Measurements from ENCODE around the gene EFHC2.
"Not testable (repeated sequence)": the region's sequence is repeated elsewhere in the genome, so short reads cannot be mapped to it uniquely, and the experiment has no call there.

The EFHC2 gene

GRCh38 chrX:44264936-44265335 lies 78.5 kb downstream of the EFHC2 start:
- no peaks in the 10 kb centered on the region for H3K27me3 ChIP-seq (ENCODE audit: control insufficient read depth in 3 of 3, insufficient read depth in 3 of 3, low read depth in 1 of 3, low read length in 3 of 3)
- no peaks in the 10 kb centered on the region for H3K79me1 ChIP-seq (ENCODE audit: low read depth, low read length)
- no peak overlapping the region for H2AK5ac ChIP-seq (ENCODE audit: low read depth, low read length)
- H2BK12ac ChIP-seq (ENCODE audit: low read length), result no peak overlapping the region
- H2BK5ac ChIP-seq (ENCODE audit: low read length), result no peak overlapping the region
- no peak overlapping the region for H4K91ac ChIP-seq (ENCODE audit: low read depth, low read length, poor library complexity)
- no peak overlapping the region for H3K4ac ChIP-seq (ENCODE audit: low read length)
- H2BK120ac ChIP-seq (ENCODE audit: low read depth, low read length), result no peak overlapping the region
- no peak overlapping the region for H3K4me2 ChIP-seq (ENCODE audit: insufficient read depth, low read length, poor library complexity, severe bottlenecking)
- no peak overlapping the region for H3K27ac ChIP-seq (replicated peaks; ENCODE audit: low read length)
- H3K9ac ChIP-seq (ENCODE audit: low read depth, low read length, poor library complexity), result no peak overlapping the region
- no peak overlapping the region for H3K23ac ChIP-seq (ENCODE audit: low read depth, low read length, poor library complexity)
- H2BK15ac ChIP-seq (ENCODE audit: low read length), result no peak overlapping the region
- H2AFZ ChIP-seq (ENCODE audit: low read length), result no peak overlapping the region
- no peak overlapping the region for H4K8ac ChIP-seq (ENCODE audit: low read depth, low read length)
- DNase-seq (ENCODE audit: low spot score), result no peak
- H3K4me1 ChIP-seq (ENCODE audit: control insufficient read depth in 2 of 2, insufficient read depth in 1 of 2, low read depth in 1 of 2, low read length in 2 of 2), result no peaks in the 10 kb centered on the region
- no peak overlapping the region for H3K4me3 ChIP-seq (ENCODE audit: low read length in 2 of 2)
- no peak overlapping the region for H3K14ac ChIP-seq (ENCODE audit: low read length)
- no peaks in the 10 kb centered on the region for H3K9me3 ChIP-seq (replicated peaks in 1 of 2; ENCODE audit: control insufficient read depth in 2 of 2, insufficient read depth in 1 of 2, low read depth in 1 of 2, low read length in 2 of 2)
- no peak overlapping the region for H3K18ac ChIP-seq (ENCODE audit: low read length)
- no peaks in the 10 kb centered on the region for H3K36me3 ChIP-seq (replicated peaks in 1 of 2; ENCODE audit: control insufficient read depth in 2 of 2, insufficient read depth in 2 of 2, low read length in 2 of 2)

GRCh38 chrX:44261286-44261685 lies 82.2 kb downstream of the EFHC2 start:
- no peak overlapping the region for H3K18ac ChIP-seq (ENCODE audit: low read length)
- H2BK120ac ChIP-seq (ENCODE audit: low read depth, low read length), result no peak overlapping the region
- H4K8ac ChIP-seq (ENCODE audit: low read depth, low read length), result no peak overlapping the region
- no peak overlapping the region for H3K9ac ChIP-seq (ENCODE audit: low read depth, low read length, poor library complexity)
- H2BK12ac ChIP-seq (ENCODE audit: low read length), result no peak overlapping the region
- no peak overlapping the region for H2BK15ac ChIP-seq (ENCODE audit: low read length)
- no peaks in the 10 kb centered on the region for H3K9me3 ChIP-seq (replicated peaks in 1 of 2; ENCODE audit: control insufficient read depth in 2 of 2, insufficient read depth in 1 of 2, low read depth in 1 of 2, low read length in 2 of 2)
- H3K23ac ChIP-seq (ENCODE audit: low read depth, low read length, poor library complexity), result no peak overlapping the region
- no peak overlapping the region for H3K4me2 ChIP-seq (ENCODE audit: insufficient read depth, low read length, poor library complexity, severe bottlenecking)
- no peaks in the 10 kb centered on the region for H3K4me1 ChIP-seq (ENCODE audit: control insufficient read depth in 2 of 2, insufficient read depth in 1 of 2, low read depth in 1 of 2, low read length in 2 of 2)
- WGBS, 2 donors (ENCODE audit: extremely low coverage in 2 of 2, insufficient read length in 2 of 2, insufficient replicate concordance in 1 of 2), result no CpG with 5 or more reads among the region's 5 CpGs
- no peaks in the 10 kb centered on the region for H3K79me1 ChIP-seq (ENCODE audit: low read depth, low read length)
- no peaks in the 10 kb centered on the region for H3K27me3 ChIP-seq (ENCODE audit: control insufficient read depth in 3 of 3, insufficient read depth in 3 of 3, low read depth in 1 of 3, low read length in 3 of 3)
- no peak overlapping the region for H3K4ac ChIP-seq (ENCODE audit: low read length)
- H3K14ac ChIP-seq (ENCODE audit: low read length), result no peak overlapping the region
- H3K36me3 ChIP-seq (replicated peaks in 1 of 2; ENCODE audit: control insufficient read depth in 2 of 2, insufficient read depth in 2 of 2, low read length in 2 of 2), result no peaks in the 10 kb centered on the region
- DNase-seq (ENCODE audit: low spot score), result no peak
- H3K27ac ChIP-seq (replicated peaks; ENCODE audit: low read length), result no peak overlapping the region
- H4K91ac ChIP-seq (ENCODE audit: low read depth, low read length, poor library complexity), result no peak overlapping the region
- H3K4me3 ChIP-seq (ENCODE audit: low read length in 2 of 2), result no peak overlapping the region
- H2AFZ ChIP-seq (ENCODE audit: low read length), result no peak overlapping the region
- no peak overlapping the region for H2BK5ac ChIP-seq (ENCODE audit: low read length)
- H2AK5ac ChIP-seq (ENCODE audit: low read depth, low read length), result no peak overlapping the region

GRCh38 chrX:44260609-44261008 lies 82.9 kb downstream of the EFHC2 start:
- Histone ChIP-seq H2BK12ac (ENCODE audit: low read length) (no peak overlapping the region), H3K27ac (replicated peaks; ENCODE audit: low read length) (no peak overlapping the region), H3K9ac (ENCODE audit: low read depth, low read length, poor library complexity) (no peak overlapping the region), H2AK5ac (ENCODE audit: low read depth, low read length) (no peak overlapping the region), H3K4me1 (ENCODE audit: control insufficient read depth in 2 of 2, insufficient read depth in 1 of 2, low read depth in 1 of 2, low read length in 2 of 2) (no peaks in the 10 kb centered on the region), H2BK120ac (ENCODE audit: low read depth, low read length) (no peak overlapping the region), H3K36me3 (replicated peaks in 1 of 2; ENCODE audit: control insufficient read depth in 2 of 2, insufficient read depth in 2 of 2, low read length in 2 of 2) (no peaks in the 10 kb centered on the region), H3K18ac (ENCODE audit: low read length) (no peak overlapping the region), H3K23ac (ENCODE audit: low read depth, low read length, poor library complexity) (no peak overlapping the region), H3K9me3 (replicated peaks in 1 of 2; ENCODE audit: control insufficient read depth in 2 of 2, insufficient read depth in 1 of 2, low read depth in 1 of 2, low read length in 2 of 2) (no peaks in the 10 kb centered on the region), H2BK5ac (ENCODE audit: low read length) (no peak overlapping the region), H3K4me3 (ENCODE audit: low read length in 2 of 2) (no peak overlapping the region), H3K79me1 (ENCODE audit: low read depth, low read length) (no peaks in the 10 kb centered on the region), H2BK15ac (ENCODE audit: low read length) (no peak overlapping the region), H3K14ac (ENCODE audit: low read length) (no peak overlapping the region), H3K4ac (ENCODE audit: low read length) (no peak overlapping the region), H4K8ac (ENCODE audit: low read depth, low read length) (no peak overlapping the region), H3K27me3 (ENCODE audit: control insufficient read depth in 3 of 3, insufficient read depth in 3 of 3, low read depth in 1 of 3, low read length in 3 of 3) (no peaks in the 10 kb centered on the region), H4K91ac (ENCODE audit: low read depth, low read length, poor library complexity) (no peak overlapping the region), H3K4me2 (ENCODE audit: insufficient read depth, low read length, poor library complexity, severe bottlenecking) (no peak overlapping the region), H2AFZ (ENCODE audit: low read length) (no peak overlapping the region)
- no peak for DNase-seq (ENCODE audit: low spot score)

GRCh38 chrX:44255742-44256141 lies 87.7 kb downstream of the EFHC2 start:
- H3K4ac ChIP-seq (ENCODE audit: low read length); H3K4me1 ChIP-seq (ENCODE audit: control insufficient read depth in 2 of 2, insufficient read depth in 1 of 2, low read depth in 1 of 2, low read length in 2 of 2); H2BK15ac ChIP-seq (ENCODE audit: low read length); DNase-seq (ENCODE audit: low spot score); H2AK5ac ChIP-seq (ENCODE audit: low read depth, low read length); H4K91ac ChIP-seq (ENCODE audit: low read depth, low read length, poor library complexity); H2BK120ac ChIP-seq (ENCODE audit: low read depth, low read length); H3K9me3 ChIP-seq (replicated peaks in 1 of 2; ENCODE audit: control insufficient read depth in 2 of 2, insufficient read depth in 1 of 2, low read depth in 1 of 2, low read length in 2 of 2); H3K27me3 ChIP-seq (ENCODE audit: control insufficient read depth in 3 of 3, insufficient read depth in 3 of 3, low read depth in 1 of 3, low read length in 3 of 3); H3K14ac ChIP-seq (ENCODE audit: low read length); H4K8ac ChIP-seq (ENCODE audit: low read depth, low read length); H3K23ac ChIP-seq (ENCODE audit: low read depth, low read length, poor library complexity); H2BK5ac ChIP-seq (ENCODE audit: low read length); H3K4me3 ChIP-seq (ENCODE audit: low read length in 2 of 2); H3K4me2 ChIP-seq (ENCODE audit: insufficient read depth, low read length, poor library complexity, severe bottlenecking); H3K79me1 ChIP-seq (ENCODE audit: low read depth, low read length); H2BK12ac ChIP-seq (ENCODE audit: low read length); H3K9ac ChIP-seq (ENCODE audit: low read depth, low read length, poor library complexity); H3K27ac ChIP-seq (replicated peaks; ENCODE audit: low read length); H3K18ac ChIP-seq (ENCODE audit: low read length); H3K36me3 ChIP-seq (replicated peaks in 1 of 2; ENCODE audit: control insufficient read depth in 2 of 2, insufficient read depth in 2 of 2, low read length in 2 of 2); H2AFZ ChIP-seq (ENCODE audit: low read length): not testable (repeated sequence)
- WGBS, 2 donors (ENCODE audit: extremely low coverage in 2 of 2, insufficient read length in 2 of 2, insufficient replicate concordance in 1 of 2), result no CpG with 5 or more reads among the region's 2 CpGs

All from neuronal stem cell (in vitro differentiated cells).